HG03095 (cell line): ENCODE measurements around the gene ACOXL.
A peak's percentile ranks its signal among the peaks of the same experiment; 100 is the strongest.
"Not testable (repeated sequence)": the region's sequence is repeated elsewhere in the genome, so short reads cannot be mapped to it uniquely, and the experiment has no call there.

Source experiments
- ATAC-seq: cut with Tn5 transposase; IDR thresholded peaks from one replicate; pipeline ENCODE4 v1.9.1; 2021; ENCODE audit warnings: moderate library complexity; ENCODE audit not compliant: unreplicated experiment

Gene ACOXL

DNA sequence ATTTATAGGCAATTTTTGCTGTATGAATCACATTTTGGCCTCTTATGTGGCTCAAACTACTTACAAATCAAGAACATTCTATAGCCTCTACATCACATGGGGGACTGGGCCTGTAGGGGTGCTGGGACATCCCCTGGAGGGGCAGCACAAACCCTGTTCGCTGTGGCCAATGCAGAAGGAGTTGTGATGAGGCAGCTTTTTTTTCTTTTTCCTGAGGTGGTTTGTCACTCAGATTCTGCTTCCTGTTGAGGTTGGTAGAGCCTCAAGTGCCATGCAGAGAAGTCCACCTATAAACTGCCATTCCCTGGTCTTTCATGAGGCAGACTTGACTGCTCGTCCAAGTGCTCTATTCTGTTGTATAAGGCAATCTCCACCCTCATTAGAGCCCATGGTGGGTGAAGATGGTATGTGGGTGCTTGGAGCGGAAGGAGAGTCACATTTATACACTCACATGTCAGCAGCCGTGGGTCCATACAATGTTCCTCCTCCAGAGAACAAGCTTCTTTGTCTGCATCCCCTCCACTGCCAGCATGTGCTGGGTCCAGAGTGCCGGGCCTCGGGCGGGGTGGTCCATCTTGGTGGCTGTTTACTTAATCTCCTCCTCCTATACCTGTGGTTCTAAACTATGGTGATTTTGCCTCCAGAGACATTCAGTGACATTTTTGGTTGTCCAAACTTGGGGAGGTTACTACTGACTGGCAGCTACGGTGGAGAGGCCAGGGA is 120.3 kb downstream of the ACOXL start:
- ATAC-seq = no peak

DNA sequence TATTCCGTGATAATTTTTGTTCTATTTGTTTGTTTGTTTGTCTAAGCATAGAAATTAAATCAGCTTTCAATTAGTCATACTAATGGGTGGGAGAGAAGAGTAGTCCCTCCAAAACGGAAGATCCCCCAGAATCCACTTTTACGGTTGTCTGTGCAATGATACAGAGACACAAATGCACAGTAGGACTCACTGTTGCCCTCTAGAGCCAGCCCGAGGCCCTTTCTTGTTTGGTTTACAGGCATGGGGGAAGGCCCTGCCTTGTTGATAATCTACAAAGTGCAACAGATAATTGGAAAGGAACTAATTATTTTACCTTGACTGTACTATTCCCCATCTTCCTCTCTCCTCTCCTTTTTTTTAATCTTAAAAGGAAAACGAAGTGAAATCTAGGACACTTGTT is 121.1 kb downstream of the ACOXL start:
- no peak for ATAC-seq

DNA sequence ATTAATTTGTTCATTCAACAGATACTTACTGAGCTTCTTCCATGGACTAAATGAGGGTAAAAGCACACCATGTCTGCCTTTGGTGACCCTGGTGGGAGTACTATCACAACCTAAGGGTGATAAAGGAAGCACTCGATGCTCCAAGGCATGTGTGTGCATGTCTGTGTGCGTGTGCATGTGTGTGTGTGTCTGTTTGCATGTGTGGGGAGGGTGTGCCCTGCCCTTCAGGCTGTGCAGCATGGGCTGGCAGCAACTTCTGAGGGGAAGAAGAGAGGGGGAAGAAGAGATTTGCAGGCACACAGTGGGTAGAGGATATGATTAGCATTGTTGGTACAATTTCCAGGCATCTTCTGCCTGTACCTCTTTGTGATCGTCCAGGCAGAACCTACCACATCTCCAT is 121.6 kb downstream of the ACOXL start:
- no peak for ATAC-seq

DNA sequence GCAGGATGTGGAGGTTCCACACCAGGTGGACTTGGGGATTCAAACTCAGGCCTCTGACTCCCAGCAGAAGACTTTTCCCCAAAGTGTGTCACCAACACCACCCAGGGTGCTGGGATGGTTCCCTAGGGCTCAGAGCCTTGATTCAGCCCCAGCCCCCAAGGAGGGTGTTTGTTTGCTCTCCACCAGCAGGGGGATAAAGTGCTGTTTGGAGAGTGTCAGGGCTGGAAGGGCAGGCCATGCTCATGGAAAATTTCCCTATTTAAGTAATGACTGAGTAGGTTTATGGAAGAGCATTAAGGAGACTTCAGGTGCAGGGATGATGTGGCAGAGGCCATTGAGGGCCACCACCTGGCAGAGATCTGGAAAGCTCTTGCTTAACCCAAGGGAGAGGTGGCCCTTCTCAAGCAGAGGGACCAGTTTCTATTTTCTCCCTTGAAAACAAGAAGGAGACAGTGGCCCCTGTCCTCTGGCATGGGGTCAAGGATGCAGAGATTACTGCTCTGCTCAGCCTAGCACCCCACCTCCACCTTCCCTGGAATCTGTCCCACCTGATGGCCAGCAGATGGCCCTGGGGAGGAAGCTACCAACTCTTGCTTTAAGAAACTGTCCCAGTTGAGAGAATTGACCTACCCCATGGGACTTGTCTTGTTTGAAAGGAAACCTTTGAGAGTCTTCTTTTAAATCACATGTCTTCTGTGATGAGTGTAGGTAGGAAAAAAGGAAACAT is 122.1 kb downstream of the ACOXL start:
- no peak for ATAC-seq

DNA sequence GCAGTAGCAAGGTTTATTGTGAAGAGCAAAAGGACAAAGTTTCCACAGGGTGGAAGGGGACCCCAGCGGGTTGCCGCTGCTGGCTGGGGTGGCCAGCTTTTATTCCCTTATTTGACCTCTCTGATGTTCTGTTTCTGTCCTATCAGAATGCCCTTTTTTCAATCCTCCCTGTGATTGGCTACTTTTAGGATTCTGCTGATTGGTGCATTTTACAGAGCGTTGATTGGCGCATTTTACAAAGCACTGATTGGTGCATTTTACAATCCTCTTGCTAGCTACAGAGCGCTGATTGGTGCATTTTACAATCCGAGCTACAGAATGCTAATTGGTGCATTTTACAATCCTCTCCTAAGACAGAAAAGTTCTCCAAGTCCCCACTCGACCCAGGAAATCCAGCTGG is 123.5 kb downstream of the ACOXL start:
- not testable (repeated sequence) for ATAC-seq

DNA sequence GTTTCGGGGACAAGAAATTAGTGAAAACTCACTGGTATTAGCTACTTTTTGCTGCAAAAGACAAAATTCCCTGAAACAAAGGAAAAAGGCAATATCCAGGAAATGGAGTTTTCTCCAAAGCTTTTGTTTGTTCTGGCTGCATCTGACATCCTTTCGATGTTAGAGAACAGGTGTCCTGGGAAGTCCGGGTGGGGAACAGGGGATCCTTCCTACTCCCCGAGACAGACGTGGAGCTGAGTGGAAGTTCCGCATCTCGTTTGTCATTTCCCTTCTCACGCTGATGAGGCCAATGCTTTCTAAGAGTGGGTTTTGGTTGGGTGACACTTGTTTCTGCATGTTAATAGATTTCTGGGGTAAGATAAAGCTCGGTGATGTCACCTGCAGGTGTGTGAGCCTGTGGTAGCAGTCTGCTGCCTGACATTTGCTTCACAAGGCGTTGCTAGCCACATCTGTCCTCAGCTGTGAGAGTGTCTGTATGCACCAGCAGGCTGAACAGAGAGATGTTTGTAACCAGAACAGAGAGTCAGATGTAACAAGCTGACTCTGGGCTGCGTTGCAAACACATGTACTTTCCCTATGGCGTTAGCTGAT is 125.9 kb downstream of the ACOXL start:
- ATAC-seq = peak; percentile 83

DNA sequence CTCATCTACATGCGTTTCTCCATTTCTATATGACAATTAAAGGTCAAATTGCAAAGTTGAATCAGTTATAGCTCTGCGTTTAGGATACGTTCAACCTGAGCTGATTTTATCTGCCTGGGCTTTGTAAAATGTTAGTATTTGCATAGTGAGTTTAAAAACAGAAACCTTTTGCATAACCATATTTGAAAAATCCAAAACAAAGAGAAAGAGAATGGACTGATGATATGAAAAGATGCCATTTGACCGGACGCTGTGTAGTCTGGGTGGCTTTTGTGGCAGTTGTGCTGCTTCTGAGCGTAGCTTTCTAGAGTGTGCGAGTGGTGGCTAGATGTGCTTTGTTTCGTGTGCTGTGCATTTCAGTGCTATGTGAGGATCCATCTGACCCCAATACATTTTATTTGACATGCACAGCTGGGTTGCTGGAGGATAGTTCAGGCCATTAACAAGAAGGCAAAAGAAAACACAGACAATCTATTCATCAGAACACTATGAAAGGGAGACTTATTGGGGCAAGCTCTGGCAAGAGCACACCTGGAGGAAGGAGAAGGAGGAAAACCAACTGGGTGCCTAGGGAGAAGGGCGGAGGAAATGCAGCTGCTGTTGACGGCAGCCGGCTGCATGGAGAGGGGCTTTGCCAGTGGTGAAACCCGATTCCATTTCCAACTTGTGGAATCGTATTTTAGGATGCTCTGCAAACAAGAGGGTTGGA is 126.8 kb downstream of the ACOXL start:
- no peak for ATAC-seq

DNA sequence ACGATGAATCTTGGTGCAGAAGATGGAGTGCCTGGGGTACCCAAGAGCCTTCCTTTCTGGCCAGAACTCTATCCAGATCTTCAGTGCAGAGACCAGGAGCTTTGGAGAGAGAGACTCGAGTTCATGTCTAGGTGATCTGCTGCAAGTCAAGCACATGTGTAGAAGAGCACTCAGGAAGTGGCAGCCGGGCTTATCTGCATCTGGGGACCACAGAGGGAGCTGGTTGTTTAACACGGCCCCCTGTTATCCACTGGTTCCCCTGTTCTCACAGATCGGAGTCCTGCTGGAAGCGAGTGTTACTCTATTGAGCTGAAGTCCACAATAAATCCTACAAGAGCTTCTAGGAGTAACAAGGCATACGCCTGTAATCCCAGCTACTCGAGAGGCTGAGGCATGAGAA is 128.3 kb downstream of the ACOXL start:
- no peak for ATAC-seq

DNA sequence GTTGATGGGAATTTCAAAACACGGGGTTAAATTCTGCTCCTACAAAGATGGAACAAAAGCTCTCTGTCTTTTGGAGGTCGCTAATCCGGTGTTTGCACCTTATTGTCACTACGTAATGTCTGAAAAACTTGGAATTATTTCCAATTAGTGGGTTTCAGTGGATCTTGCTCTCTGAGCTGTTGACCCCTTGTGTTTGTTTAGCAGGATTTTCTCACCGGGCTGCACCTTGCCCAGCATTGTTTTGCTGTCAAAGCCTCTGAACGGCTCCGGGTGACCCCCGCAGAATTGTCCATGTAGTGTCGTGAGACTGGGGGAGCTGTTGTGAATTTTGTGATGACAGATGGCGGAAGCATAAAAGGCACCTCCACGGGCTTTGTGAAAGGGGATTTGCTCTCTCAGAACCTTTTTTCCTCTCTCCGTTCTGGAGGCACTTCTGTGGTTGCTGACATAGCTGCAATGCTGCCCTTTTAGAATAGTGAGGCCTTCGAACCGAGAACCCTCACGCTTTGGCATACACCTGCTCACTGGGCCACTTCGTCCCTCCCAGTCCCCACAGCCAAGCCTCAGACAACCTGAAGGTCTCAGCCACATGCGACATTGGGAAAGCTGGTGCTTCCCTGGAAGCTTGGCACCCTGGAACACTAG is 129.4 kb downstream of the ACOXL start:
- ATAC-seq = no peak

DNA sequence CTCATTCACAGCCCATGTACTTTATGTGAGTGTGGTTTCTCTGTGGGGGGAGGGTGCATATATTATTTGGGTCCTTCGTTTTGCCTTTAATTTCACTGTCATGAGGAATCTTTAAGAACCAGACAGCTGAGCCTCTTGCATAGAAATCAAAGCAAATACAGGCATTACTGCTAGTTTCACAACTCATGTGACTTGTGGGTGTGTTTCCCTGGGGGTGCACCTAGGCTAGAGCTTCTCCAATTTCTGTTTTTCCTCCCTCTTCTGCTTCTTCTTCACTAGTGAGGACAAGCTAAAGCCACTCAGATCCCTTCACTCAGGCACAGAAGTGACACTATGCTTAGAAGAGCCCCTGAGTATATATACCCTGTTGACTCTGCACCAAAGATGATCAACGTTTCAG is 131.4 kb downstream of the ACOXL start:
- ATAC-seq = no peak

DNA sequence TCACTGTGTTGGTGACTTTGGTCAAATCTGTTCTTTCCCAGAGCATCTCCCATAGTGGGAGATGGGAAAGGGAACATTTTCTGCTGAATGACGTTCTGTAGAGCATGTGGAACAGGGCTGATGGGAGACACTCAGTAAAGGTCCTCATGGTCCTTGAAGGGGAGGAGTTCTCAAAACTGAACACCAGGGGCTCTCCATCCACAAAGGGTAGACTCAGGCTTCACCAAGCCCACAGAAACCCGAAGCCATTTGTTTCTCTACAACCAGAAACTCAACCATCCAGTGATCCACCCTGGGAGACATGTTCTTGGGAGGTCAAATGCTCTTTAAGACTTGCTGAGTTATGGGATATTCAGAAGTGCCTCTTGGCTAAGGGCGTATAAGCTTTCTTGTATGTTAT is 131.8 kb downstream of the ACOXL start:
- no peak for ATAC-seq

DNA sequence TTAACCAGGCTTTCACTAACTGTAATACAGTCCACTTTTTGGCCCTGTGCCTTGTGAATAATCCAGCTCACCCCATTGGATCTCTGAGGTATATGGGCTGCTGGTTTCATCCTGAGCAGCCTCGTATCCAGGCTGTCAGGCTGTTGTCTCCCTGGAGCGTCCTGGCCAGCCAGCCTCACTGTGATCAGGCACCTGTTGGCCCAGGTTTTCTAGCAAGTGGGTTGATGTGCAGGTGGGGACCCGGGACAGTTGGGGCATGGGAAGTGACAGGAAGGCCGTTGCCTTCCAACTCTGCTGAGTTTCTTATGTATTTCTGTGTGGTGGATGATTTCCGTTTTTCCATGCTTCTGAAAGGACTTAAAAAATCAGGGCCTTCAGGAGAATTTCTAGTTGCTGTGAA is 132.4 kb downstream of the ACOXL start:
- ATAC-seq = no peak

DNA sequence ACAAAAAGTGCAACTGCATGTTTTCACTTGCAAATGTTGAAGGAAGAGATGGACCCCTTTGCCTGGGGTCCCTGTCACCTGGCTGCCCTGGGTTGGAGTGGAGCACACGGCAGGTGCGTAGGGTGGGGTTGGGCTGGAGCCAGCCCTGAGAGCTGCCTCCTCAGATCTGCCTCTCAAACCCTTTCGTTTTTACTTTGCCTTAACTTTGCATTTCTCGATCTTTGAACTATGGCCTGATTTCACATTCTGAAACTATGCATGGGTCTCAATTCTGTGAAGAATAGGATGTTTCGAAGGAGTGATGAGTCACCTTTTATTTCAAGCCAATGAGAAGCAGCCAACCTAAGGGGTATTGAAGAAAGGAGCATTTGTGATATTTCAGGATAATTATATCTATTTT is 132.8 kb downstream of the ACOXL start:
- peak; percentile 93 for ATAC-seq

DNA sequence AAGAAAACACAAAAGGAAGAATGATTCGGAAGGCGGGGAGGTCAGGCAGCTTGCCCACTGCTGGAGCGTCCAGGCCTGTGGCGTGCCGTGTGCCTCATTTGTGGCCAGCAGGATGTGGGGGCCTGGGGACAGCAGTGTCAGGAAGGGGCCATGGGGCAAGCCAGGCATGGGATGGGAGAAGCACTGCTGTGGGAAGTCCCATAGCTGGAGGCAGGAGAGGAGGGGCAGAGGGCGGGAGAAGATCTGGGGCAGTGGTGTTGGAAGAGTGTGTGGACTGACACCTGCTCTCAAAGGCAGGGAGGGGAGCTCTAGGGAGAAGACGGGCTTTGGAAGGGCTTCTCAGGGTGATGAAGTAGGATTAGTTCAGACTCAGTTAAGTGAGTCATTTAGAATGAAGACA is 133.7 kb downstream of the ACOXL start:
- ATAC-seq = no peak

DNA sequence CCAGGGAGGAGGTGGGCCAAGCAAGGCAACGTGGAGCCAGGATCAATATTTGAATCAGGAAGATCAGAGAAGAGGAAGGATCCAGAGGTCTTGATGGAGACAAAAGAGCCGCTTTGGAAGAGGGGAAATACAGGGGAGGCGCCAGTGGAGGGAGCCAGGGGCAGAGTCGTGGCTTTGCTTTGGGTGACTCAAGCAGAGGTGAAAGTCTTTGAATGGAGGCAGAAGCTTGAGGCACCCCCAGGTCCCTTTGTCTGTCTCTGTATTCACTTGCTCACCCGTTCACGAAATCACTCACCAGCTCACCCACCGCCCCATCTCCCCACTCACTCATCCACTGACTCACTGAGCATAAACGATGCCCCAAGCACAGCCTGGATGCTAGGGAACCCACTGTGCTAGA is 134.1 kb downstream of the ACOXL start:
- no peak for ATAC-seq

DNA sequence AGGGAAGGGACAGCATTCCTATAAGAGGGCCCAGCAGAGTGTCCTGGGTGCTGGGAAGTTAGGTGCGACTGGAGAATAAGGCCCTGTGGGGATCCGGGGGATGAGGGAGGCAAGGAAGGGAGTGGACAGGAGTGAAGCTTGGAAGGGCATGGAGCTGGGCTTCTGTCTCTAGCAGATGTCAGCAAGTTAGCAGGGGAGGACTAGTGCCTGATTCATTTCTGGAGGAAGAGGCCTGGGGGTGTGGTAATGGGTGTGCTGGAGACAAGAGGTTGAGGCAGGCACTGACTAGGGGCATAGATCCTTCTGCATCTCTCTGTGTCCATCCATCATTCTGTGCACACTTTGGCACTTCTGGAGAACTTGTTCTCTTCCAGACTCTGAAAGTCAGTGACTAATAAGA is 134.7 kb downstream of the ACOXL start:
- ATAC-seq = no peak

DNA sequence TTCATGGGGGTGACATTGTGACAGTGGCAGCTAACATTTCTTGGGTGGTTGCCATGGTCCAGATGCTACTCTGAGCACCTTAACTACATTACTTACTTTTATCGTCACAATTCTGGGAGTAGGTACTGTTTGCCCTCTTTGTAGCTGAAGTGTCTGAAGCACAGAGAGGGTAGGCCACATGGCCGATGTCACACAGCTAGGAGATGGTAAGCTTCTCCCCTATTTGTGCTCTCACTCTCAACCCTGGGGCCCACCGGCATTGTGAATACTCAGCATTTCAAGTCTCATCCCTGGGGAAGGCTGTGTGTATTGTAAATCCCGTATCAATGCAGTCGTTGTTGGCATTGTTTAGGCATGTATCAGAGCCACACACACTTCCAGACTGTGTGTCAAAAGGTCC is 136.6 kb downstream of the ACOXL start:
- ATAC-seq = no peak

DNA sequence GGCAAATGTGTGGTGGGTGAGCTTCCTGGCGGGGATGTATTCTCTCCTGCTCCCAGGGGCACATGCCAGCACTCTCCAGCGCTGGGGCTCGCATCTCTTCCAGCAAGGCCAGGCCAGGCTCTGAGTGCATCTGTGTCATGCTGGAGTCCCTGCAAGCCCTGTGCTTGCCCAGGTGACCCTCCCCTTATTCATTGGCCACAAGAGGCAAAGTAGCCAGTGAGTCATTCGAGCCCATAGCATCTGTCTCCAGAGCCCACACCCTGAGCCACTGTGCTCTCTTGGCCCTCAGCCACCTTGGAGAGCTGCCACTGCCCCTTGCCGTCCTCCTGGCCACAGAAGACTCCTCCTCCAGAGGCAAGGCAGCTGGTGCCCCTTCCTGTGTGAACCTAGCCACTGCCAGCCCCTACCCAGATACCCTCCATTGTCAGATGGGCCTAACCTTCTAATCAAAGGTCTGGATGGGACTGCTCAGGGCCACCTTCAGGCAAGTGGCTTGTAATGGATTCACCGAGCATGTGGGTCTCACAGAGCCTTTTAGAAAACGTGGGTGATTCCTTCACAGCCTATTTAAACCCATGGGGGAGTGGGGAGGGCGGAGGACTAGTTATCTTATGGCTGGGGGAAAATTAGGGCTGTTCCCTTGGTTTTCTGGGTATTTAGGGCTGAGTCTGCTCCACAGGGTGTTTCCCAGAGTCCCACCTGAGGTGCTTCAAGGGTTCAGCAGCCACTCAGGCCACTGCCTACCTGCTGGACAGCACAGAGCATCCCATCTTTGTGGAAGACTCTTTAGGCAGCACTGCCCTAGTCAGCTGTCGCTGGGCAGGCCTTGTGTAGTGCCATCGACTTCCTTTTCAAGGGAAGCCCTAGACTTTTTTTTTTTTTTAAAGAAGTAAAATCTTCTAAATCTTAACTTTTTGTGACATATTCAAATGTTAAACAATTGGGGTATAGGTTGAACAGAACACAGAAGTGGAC is 137.4 kb downstream of the ACOXL start:
- ATAC-seq = no peak

DNA sequence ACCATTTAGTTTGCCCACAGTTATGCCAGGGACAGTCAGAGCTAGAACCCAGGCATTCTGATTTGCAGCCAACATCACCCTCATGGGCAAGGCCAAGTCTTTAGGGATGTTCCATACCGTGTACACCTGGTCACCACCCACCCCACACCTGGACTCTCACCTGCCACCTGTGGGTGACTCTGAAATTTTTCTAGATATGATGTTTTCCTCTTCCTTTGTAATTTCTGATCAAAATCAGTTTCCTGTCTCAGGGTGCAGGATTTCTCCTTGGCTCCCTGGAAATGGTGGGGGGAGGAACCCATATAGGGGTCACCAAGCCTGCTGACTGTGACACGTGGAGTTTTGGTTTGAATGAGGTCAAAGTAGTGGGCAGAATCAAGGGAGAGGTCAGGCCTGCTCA is 138.2 kb downstream of the ACOXL start:
- ATAC-seq = no peak

DNA sequence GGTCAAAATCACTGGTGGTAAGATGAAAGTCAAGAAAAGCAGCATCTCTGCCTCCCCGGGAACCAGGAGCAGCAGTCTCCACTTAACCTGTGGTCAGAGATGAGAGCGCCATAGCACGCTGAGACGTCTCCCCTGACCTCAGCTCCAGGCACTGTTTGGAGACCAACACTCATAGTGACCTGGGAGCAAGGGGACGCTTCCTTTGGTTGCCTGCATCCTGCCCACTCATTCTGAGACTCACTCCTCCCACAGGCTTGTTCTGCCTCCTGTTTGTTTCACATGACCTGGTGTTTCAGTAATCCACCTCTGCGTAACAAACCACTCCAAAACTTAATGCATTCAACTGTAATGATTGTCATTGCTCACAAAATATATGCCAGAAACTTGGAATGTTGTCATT is 139.3 kb downstream of the ACOXL start:
- ATAC-seq = no peak
